HG02938 (cell line): Measurements from ENCODE around the gene ZNF584.

Experiments used
- ATAC-seq: cut with Tn5 transposase; IDR thresholded peaks from one replicate; pipeline ENCODE4 v1.9.1; 2021; ENCODE audit warnings: mild to moderate bottlenecking, moderate library complexity; ENCODE audit not compliant: unreplicated experiment

Gene ZNF584

GRCh38 chr19:58385891-58386575, 22.4 kb upstream of the ZNF584 start:
- ATAC-seq: no peak

DNA sequence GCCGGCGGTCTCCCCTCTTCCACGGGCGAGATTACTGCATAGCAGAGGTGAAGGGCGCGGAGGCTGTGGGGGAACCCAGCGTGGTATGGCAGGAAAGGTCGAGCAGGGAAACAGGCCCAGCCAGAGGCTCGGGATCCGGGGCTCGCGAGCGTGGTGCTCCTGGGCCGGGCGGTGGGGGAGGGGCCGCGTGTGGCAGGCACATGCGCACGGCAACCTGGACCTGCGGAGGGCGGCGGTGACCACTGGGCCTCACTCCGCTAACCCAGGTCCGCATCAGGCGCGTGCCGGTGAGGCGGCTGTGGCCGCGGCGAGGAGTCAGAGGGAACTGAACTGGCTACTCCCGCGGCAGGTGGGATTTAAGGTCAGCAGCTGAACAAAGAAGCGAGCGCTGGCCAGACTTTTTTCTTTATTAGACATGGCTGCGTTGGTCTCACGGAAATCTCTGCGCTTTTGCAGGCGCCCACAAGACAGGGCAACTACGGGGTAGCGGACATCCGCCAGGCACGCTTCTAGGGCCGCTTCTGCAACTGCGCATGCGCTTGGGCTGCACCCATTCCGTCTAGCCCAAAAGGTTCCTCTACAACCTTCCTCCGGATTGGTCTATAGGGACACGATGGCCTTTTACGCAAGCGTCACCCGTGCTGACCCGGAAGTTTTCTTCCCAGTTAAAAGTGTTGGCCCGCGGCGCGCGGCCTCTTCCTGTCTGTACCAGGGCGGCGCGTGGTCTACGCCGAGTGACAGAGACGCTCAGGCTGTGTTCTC, 21.7 kb upstream of the ZNF584 start, which contains the start of gene RPS5:
Gene RPS5, plus strand, starts transcription at position 694 of the 762 bp plus-strand sequence. CDS start 869 bp downstream, outside the sequence.
- ATAC-seq: peak; percentile 85

DNA sequence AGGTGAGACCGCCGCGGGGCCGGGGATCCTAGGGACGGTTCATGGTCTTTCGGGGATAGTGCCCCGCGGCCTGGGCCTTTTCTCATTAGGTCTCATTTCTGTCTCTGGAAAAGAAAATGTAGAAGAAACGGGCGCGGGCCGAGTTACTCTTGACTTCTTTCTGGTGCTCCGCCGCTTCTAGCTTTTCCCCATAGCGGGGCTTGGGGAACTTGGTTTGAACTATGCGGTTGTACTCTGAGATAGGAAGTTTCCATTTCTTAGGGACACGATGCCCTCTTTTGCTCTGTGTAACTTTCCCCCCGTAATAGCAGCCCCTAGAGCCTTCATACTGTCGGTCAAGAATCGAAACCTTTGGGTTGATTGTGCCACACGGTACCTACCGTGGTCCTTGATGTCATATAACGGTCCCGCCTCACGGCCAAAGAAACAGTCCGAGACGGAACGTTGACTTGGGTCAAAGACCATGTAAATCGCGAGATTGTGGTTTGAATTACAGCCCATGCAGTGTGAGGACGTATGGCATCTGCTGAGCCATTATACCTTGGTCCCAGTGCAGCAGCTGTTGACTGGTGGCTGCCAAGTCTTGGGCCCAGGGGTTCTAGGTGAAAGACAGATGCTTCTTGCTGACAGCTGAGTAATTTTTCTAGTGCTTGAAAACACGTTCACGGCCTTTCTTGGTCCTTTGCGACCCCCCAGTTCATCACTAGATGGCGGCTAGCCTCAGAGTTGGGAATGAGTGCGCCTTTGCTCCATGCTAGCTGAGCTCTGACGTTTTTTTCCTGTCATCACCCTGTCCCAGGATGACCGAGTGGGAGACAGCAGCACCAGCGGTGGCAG, 20.9 kb upstream of the ZNF584 start:
- ATAC-seq: peak; percentile 4

GRCh38 chr19:58388175-58388526, 20.3 kb upstream of the ZNF584 start:
- no peak for ATAC-seq

- no peak for ATAC-seq
Observed at GRCh38 chr19:58392945-58393724, 15.3 kb upstream of the ZNF584 start.

DNA sequence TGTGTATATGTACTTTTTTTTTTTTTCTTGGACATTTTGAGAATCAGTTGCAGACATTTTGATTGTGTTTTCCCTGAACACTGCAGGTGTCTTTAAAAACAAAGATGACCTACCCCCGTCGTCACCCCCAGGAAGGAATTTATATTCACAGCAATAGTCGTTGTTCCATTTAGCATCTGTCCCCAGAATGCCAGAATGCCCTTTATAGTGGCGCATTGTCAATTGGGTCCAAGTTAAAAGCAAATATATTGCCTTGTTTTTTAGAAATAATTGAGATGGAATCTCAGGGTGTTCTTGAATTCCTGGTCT, 14.8 kb upstream of the ZNF584 start:
- ATAC-seq: no peak

DNA sequence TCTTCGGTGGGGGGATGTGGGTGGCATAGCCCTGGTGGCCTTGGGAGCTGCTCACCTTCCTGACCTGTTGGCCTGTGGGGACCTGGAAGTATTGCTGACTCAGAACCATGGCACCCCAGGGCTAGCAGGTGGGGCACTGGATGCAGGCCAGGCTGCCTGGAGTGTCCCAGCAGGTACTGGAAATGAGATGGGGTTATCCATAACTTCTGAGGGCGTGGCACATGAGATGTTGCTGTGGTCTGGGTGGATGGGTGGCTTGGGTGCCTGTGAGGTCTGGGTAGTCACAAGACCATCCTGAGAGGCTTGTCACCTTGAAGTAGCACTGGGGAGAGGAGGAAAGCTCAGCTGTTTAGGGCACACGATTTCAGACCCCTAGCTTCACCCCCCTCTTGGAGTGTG, 13.6 kb upstream of the ZNF584 start:
- no peak for ATAC-seq

- no peak for ATAC-seq
Observed at GRCh38 chr19:58395220-58395978, 13.1 kb upstream of the ZNF584 start, which contains the start of gene RNF225. Gene RNF225 (plus strand): TSS chr19:58395656. CDS start chr19:58396090, 434 bp downstream.

- ATAC-seq: no peak
Observed at GRCh38 chr19:58395979-58396627, 12.3 kb upstream of the ZNF584 start.

DNA sequence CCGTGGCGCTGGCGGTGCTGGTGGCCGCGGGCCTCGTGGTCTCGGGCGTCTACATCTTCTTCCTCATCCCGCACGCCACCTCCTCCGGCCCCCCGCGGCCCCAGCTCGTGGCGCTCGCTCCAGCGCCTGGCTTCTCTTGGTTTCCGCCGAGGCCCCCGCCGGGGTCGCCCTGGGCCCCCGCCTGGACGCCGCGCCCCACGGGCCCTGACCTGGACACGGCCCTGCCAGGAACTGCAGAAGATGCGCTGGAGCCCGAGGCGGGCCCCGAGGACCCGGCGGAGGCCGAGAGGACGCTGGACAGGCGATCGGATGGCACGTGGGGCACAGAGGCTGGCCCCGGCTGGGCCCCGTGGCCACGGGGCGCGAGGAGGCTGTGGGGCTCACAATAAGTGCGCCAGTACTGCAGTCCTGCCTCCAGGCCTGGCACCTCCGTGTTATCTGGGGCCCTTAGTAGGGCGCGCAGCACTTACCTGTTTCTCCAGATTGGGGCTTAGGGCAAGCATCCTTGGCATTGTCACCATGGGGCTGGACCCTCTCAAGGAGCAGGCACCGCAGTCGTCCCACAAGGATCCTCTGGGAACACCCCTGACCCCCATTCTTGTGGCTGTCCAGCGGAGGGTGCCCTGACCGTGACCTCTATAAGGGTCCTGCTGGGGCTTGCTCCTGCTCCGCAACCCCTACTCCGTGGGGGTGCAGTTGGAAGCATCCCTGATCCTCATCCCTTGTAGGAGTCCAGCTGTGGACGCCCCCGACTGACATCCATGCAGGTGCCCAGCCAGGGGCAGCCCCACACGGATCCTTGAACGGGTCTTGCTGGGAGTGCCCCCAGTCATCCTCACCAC, 11.5 kb upstream of the ZNF584 start:
- no peak for ATAC-seq

- no peak for ATAC-seq
Observed at GRCh38 chr19:58397533-58398037, 10.9 kb upstream of the ZNF584 start.

DNA sequence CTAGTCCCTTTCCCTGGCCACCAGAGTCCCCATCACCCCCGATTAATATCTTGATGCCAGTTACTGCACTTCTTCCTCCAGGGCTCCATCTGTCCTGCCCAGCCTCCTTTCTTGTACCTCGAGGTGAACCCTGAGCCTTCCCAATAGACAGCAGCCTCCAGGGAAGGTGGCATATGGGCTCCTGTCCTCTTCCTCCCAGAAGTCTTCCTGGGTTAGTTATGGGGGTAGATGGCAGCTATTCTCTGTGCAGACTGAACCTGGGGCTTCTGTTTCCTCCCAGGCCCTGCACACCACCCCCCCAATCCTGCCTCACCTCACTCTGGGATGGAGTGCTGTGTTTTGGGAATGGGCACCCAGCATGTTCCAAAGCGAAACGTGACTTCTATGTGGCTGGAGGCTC, 10.4 kb upstream of the ZNF584 start:
- no peak for ATAC-seq

DNA sequence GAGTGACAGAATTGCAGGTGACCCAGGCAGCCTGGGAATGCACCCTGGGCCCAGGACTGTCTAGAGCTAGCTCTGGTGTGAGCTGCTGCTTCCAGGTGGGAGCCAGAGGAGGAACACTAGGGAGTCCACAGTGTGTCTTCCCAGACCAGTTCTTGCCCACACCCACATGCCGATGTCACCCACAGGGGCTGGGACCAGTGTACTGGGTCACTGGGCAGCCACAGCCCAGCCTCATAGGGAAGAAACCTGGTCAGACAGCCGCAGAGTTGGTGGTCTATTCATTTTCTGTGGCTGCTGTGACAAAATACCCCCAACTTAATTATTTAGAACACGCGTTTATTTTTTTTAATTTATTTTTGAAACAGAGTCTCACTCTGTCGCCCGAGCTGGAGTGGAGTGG, 9.9 kb upstream of the ZNF584 start:
- ATAC-seq: no peak

DNA sequence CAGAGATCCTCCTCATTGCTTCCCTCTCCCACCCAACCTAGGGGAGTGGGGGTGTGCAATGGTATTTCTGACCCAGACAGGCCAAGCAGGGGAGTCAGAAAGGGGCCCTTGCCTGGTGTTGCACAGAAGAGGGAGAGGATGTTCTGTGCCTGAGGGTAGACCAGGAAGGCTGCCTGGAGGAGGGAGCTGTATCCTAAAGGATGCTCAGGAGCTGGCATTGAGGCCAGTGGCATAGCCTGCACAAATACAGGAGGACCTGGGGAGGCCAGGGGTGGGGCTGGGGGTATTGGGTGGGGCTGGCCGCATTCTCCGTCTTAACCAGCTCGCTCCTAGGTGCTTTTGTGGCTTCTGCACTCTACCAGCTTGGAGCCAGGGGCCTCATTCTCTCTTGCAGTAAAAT, 8.5 kb upstream of the ZNF584 start:
- no peak for ATAC-seq

- no peak for ATAC-seq
Observed at GRCh38 chr19:58400316-58400915, 8.0 kb upstream of the ZNF584 start.

DNA sequence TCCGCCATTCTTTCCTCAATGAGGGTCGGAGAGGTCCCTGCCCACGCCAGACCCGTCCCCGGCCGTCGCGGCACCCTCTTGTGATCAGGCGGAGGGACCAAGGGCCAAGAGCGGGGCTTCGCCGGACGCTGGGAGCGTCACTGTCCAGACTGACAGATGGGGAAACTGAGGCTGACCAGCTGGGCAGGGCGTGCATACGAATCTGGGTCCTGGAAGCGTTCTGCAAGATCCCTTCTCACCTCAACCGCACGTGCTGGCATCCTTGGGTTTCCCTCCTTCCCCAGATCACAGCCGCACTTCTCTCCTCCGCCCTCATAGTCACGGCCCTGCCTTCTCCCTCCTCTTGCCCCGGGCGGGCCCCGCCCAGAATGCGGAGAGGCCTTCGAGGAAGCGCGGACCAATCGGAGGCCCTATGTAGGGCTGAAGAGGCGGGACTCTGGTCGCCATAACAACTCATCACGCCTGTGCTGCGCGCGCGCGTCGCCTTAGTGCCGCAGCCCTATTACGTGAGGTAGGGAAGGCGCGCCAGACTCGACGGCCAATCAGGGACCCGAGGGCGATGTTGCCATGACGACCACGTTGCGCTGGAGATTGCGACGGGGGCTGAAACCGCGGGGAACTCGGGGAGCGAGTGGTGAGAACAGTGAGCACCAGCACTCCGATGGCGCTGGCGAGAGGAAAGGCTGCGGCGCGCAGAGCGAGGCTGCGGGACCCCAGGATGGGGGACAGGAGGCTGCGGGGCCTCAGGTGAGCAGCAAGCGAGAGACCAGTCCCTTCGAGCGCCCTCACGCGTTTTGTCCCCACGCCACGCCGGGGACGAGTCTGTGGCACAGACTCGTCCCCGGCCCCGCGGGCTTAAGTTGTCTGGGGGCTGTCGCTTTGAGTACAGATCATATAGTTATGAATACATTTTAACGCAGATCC, 7.3 kb upstream of the ZNF584 start:
- ATAC-seq: peak; percentile 96

DNA sequence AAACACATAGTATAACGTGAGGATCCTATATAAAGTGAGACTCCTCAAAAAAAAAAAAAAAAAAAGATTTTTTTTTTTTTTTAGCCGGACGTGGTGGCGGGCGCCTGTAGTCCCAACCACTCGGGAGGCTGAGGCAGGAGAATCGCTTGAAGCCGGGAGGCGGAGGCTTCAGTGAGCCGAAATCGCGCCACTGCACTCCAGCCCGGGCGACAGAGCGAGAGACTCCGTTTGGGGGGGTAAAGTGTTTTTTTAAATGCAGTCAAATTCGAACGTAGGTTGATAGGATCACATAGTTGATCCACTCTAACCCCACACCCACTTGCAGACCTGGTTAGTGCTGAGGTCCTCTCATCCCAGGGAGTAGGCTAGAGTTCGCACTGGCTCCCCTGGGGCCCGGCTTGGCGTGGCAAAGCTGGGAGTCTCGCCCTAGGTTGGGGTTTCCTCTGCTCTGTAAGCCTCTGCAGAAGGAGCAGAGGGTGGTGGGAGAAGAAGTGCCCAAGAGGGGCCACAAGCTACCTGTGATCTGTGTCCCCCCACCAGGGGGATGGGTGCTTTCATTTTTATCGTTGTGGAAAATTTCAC, 6.5 kb upstream of the ZNF584 start:
- ATAC-seq: no peak
